Measurements from ENCODE around the gene TNC.
A peak's percentile ranks its signal among the peaks of the same experiment; 100 is the strongest.

The TNC gene

DNA sequence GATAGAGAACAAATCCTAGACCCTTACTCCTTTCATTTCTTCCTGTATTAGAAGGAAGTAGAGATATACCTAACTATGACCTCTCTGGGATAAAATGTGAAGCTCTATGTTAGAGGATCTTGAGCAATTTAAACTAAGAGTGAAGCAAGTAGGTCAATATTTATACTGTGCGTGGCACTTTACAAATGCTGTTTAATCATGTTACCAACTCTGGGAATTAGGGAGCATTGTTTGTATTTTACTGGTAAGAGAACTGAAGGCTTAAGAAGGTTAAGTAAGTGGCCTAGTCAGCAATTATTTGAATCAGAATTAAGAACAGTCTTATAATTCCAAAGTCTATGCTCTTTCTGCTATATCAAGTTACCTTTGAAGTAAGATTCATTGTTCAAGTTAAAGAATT lies 12.0 kb downstream of the TNC start:
- Histone ChIP-seq H3K9me3 (ENCODE audit: insufficient read depth, low read depth, low read length) (no peaks in the 10 kb centered on the region), H3K27me3 (ENCODE audit: insufficient read depth, low read length) (no peaks in the 10 kb centered on the region), H4K91ac (ENCODE audit: low read depth, low read length) (no peak overlapping the region), H2AK5ac (ENCODE audit: low read length) (no peak overlapping the region), H4K8ac (ENCODE audit: low read depth, low read length) (no peak overlapping the region), H3K4me3 (ENCODE audit: low read depth, low read length) (no peak overlapping the region), H2BK120ac (ENCODE audit: insufficient read depth, low read length, poor library complexity) (no peak overlapping the region), H3K18ac (ENCODE audit: low read length) (no peak overlapping the region), H3K79me2 (ENCODE audit: control insufficient read depth, insufficient read depth, low read length, poor library complexity) (no peaks in the 10 kb centered on the region), H2AFZ (ENCODE audit: insufficient read depth, low read length, poor library complexity) (no peak overlapping the region), H2BK12ac (ENCODE audit: low read length) (no peak overlapping the region), H3K23ac (ENCODE audit: low read length) (no peak overlapping the region), H3K4me2 (ENCODE audit: low read length) (no peak overlapping the region), H3K36me3 (ENCODE audit: control insufficient read depth in 1 of 2, insufficient read depth in 2 of 2, low read length in 2 of 2) (peaks cover 0 to under 1% of the 10 kb centered on the region in 2 experiments), H3K9ac (ENCODE audit: low read length) (no peak overlapping the region), H3K14ac (ENCODE audit: low read length) (no peak overlapping the region), H4K12ac (ENCODE audit: low read depth, low read length) (no peak overlapping the region), H3K4me1 (ENCODE audit: control insufficient read depth in 1 of 2, insufficient read depth in 2 of 2, low read length in 2 of 2) (peaks cover 0 to 5% of the 10 kb centered on the region in 2 experiments), H3K79me1 (ENCODE audit: low read length) (no peaks in the 10 kb centered on the region), H3K4ac (ENCODE audit: low read depth, low read length) (no peak overlapping the region), H2BK5ac (ENCODE audit: low read depth, low read length, poor library complexity) (no peak overlapping the region), H3K27ac (ENCODE audit: low read depth, low read length) (no peak overlapping the region)
- no CpG with 5 or more reads among the region's 1 CpG for WGBS (ENCODE audit: extremely low coverage, insufficient coverage, insufficient read length)
- DNase-seq: no peak

DNA sequence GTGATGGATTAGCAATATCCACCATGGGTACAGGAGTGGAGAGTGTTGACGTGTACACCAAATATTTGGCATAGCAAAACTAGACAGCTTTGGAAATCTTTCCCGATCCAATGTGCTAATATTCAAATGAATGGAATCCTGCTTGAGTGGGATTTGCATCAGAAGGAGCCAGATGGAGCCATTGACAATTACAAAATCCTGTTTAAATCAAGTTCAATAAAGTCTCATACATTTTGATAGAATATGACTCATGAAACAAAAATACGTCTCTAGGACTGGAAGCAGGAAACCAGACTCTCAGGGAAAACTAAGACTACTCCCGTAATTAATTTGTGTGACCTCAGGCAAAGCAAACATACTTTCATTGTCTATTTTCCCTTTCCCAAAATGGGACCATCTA lies 13.0 kb downstream of the TNC start:
- H3K4me3 ChIP-seq (ENCODE audit: low read depth, low read length): no peak overlapping the region
- no peak overlapping the region for H3K27ac ChIP-seq (ENCODE audit: low read depth, low read length)
- peaks cover 0 to 5% of the 10 kb centered on the region in 2 experiments for H3K4me1 ChIP-seq (ENCODE audit: control insufficient read depth in 1 of 2, insufficient read depth in 2 of 2, low read length in 2 of 2)
- H2AFZ ChIP-seq (ENCODE audit: insufficient read depth, low read length, poor library complexity): no peak overlapping the region
- no peaks in the 10 kb centered on the region for H3K79me2 ChIP-seq (ENCODE audit: control insufficient read depth, insufficient read depth, low read length, poor library complexity)
- H3K36me3 ChIP-seq (ENCODE audit: control insufficient read depth in 1 of 2, insufficient read depth in 2 of 2, low read length in 2 of 2): no peaks in the 10 kb centered on the region
- WGBS (ENCODE audit: extremely low coverage, insufficient coverage, insufficient read length): no CpG with 5 or more reads among the region's 4 CpGs
- no peak overlapping the region for H3K18ac ChIP-seq (ENCODE audit: low read length)
- H3K4me2 ChIP-seq (ENCODE audit: low read length): no peak overlapping the region
- no peak overlapping the region for H2AK5ac ChIP-seq (ENCODE audit: low read length)
- H4K91ac ChIP-seq (ENCODE audit: low read depth, low read length): no peak overlapping the region
- H3K23ac ChIP-seq (ENCODE audit: low read length): no peak overlapping the region
- peak in 1 of 2 donors; percentile 30 for DNase-seq
- H3K9me3 ChIP-seq (ENCODE audit: insufficient read depth, low read depth, low read length): no peaks in the 10 kb centered on the region
- no peak overlapping the region for H3K14ac ChIP-seq (ENCODE audit: low read length)
- H3K9ac ChIP-seq (ENCODE audit: low read length): no peak overlapping the region
- no peak overlapping the region for H3K4ac ChIP-seq (ENCODE audit: low read depth, low read length)
- H2BK120ac ChIP-seq (ENCODE audit: insufficient read depth, low read length, poor library complexity): no peak overlapping the region
- no peaks in the 10 kb centered on the region for H3K79me1 ChIP-seq (ENCODE audit: low read length)
- H3K27me3 ChIP-seq (ENCODE audit: insufficient read depth, low read length): no peaks in the 10 kb centered on the region
- H4K8ac ChIP-seq (ENCODE audit: low read depth, low read length): no peak overlapping the region
- H2BK12ac ChIP-seq (ENCODE audit: low read length): no peak overlapping the region
- H4K12ac ChIP-seq (ENCODE audit: low read depth, low read length): no peak overlapping the region
- H2BK5ac ChIP-seq (ENCODE audit: low read depth, low read length, poor library complexity): no peak overlapping the region

- Histone ChIP-seq H3K23ac (ENCODE audit: low read length) (no peak overlapping the region), H3K18ac (ENCODE audit: low read length) (no peak overlapping the region), H4K91ac (ENCODE audit: low read depth, low read length) (no peak overlapping the region), H3K4me1 (ENCODE audit: control insufficient read depth in 1 of 2, insufficient read depth in 2 of 2, low read length in 2 of 2) (peaks cover 2 to 5% of the 10 kb centered on the region in 2 experiments), H3K14ac (ENCODE audit: low read length) (no peak overlapping the region), H2BK12ac (ENCODE audit: low read length) (no peak overlapping the region), H3K79me1 (ENCODE audit: low read length) (no peaks in the 10 kb centered on the region), H2BK120ac (ENCODE audit: insufficient read depth, low read length, poor library complexity) (no peak overlapping the region), H4K12ac (ENCODE audit: low read depth, low read length) (no peak overlapping the region), H3K27ac (ENCODE audit: low read depth, low read length) (no peak overlapping the region), H3K4me3 (ENCODE audit: low read depth, low read length) (no peak overlapping the region), H3K4me2 (ENCODE audit: low read length) (no peak overlapping the region), H2AFZ (ENCODE audit: insufficient read depth, low read length, poor library complexity) (no peak overlapping the region), H2AK5ac (ENCODE audit: low read length) (no peak overlapping the region), H3K4ac (ENCODE audit: low read depth, low read length) (no peak overlapping the region), H3K27me3 (ENCODE audit: insufficient read depth, low read length) (no peaks in the 10 kb centered on the region), H2BK5ac (ENCODE audit: low read depth, low read length, poor library complexity) (no peak overlapping the region), H3K79me2 (ENCODE audit: control insufficient read depth, insufficient read depth, low read length, poor library complexity) (no peaks in the 10 kb centered on the region), H3K36me3 (ENCODE audit: control insufficient read depth in 1 of 2, insufficient read depth in 2 of 2, low read length in 2 of 2) (no peaks in the 10 kb centered on the region), H3K9ac (ENCODE audit: low read length) (no peak overlapping the region), H4K8ac (ENCODE audit: low read depth, low read length) (no peak overlapping the region), H3K9me3 (ENCODE audit: insufficient read depth, low read depth, low read length) (no peaks in the 10 kb centered on the region)
- DNase-seq: no peak
- no CpG with 5 or more reads among the region's 3 CpGs for WGBS (ENCODE audit: extremely low coverage, insufficient coverage, insufficient read length)
Observed at GRCh38 chr9:115103746-115104477, 14.0 kb downstream of the TNC start.

DNA sequence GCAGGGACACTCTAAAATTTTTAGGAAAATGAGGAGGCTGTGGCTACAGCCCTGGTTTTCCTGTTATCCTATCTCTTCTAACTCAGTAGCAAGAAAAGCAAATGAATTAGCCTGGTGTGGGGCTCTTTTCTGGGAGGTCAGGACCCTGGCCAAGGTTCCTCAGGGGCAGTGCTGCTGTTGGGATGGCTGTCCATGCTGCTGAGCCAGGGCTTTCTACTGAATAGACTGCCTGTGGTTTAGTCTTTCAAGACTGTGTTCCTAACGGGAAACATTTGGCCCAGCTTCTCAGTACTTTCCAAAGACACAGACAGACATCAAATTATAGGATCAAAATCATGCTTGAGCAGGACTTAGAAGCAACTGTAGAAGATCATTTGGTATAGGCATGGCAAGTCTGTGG lies 18.1 kb downstream of the TNC start:
- Histone ChIP-seq H3K4me3 (ENCODE audit: low read depth, low read length) (no peak overlapping the region), H4K91ac (ENCODE audit: low read depth, low read length) (no peak overlapping the region), H3K9ac (ENCODE audit: low read length) (no peak overlapping the region), H3K4me1 (ENCODE audit: control insufficient read depth in 1 of 2, insufficient read depth in 2 of 2, low read length in 2 of 2) (peaks cover 3 to 7% of the 10 kb centered on the region in 2 experiments), H3K4ac (ENCODE audit: low read depth, low read length) (no peak overlapping the region), H3K79me2 (ENCODE audit: control insufficient read depth, insufficient read depth, low read length, poor library complexity) (no peaks in the 10 kb centered on the region), H3K27ac (ENCODE audit: low read depth, low read length) (no peak overlapping the region), H4K8ac (ENCODE audit: low read depth, low read length) (no peak overlapping the region), H4K12ac (ENCODE audit: low read depth, low read length) (no peak overlapping the region), H2BK12ac (ENCODE audit: low read length) (no peak overlapping the region), H2BK5ac (ENCODE audit: low read depth, low read length, poor library complexity) (no peak overlapping the region), H2AK5ac (ENCODE audit: low read length) (no peak overlapping the region), H3K4me2 (ENCODE audit: low read length) (no peak overlapping the region), H3K27me3 (ENCODE audit: insufficient read depth, low read length) (no peaks in the 10 kb centered on the region), H3K14ac (ENCODE audit: low read length) (no peak overlapping the region), H3K9me3 (ENCODE audit: insufficient read depth, low read depth, low read length) (no peaks in the 10 kb centered on the region), H2AFZ (ENCODE audit: insufficient read depth, low read length, poor library complexity) (no peak overlapping the region), H3K36me3 (ENCODE audit: control insufficient read depth in 1 of 2, insufficient read depth in 2 of 2, low read length in 2 of 2) (no peaks in the 10 kb centered on the region), H3K79me1 (ENCODE audit: low read length) (peaks cover 2% of the 10 kb centered on the region), H3K18ac (ENCODE audit: low read length) (no peak overlapping the region), H2BK120ac (ENCODE audit: insufficient read depth, low read length, poor library complexity) (no peak overlapping the region), H3K23ac (ENCODE audit: low read length) (no peak overlapping the region)
- no peak for DNase-seq
- no CpG with 5 or more reads among the region's 1 CpG for WGBS (ENCODE audit: extremely low coverage, insufficient coverage, insufficient read length)

Measured in trophoblast cell (in vitro differentiated cells and primary cell).